Kidney capillary endothelial cell (primary cell): ENCODE measurements around the gene CDH12.

Experiments
- DNase-seq: peaks from one replicate; pipeline ENCODE4 v3.0.0-alpha.2; 2018; ENCODE audit warnings: low spot score

The CDH12 gene

GRCh38 chr5:21820527-21820926 is 1032.6 kb downstream of the CDH12 start:
- DNase-seq = no peak

GRCh38 chr5:21818370-21818720 is 1034.8 kb downstream of the CDH12 start:
- no peak for DNase-seq

- DNase-seq = peak; percentile 33
Measured at GRCh38 chr5:21817668-21818369, 1035.3 kb downstream of the CDH12 start.

GRCh38 chr5:21810737-21811316 is 1042.3 kb downstream of the CDH12 start:
- DNase-seq = peak; percentile 37

GRCh38 chr5:21809611-21810010 is 1043.5 kb downstream of the CDH12 start:
- no peak for DNase-seq

- no peak for DNase-seq
Measured at GRCh38 chr5:21807953-21808352, 1045.2 kb downstream of the CDH12 start.

GRCh38 chr5:21806943-21807342 is 1046.2 kb downstream of the CDH12 start:
- DNase-seq = no peak

- no peak for DNase-seq
Measured at GRCh38 chr5:21806271-21806670, 1046.9 kb downstream of the CDH12 start.

- DNase-seq = peak; percentile 50
Measured at GRCh38 chr5:21802869-21803490, 1050.2 kb downstream of the CDH12 start.

GRCh38 chr5:21802100-21802499 is 1051.0 kb downstream of the CDH12 start:
- no peak for DNase-seq

GRCh38 chr5:21792748-21793147 is 1060.4 kb downstream of the CDH12 start:
- DNase-seq = no peak

- DNase-seq = no peak
Measured at GRCh38 chr5:21791304-21791703, 1061.8 kb downstream of the CDH12 start.

- no peak for DNase-seq
Measured at GRCh38 chr5:21784487-21784886, 1068.7 kb downstream of the CDH12 start.

GRCh38 chr5:21783074-21783679 is 1070.0 kb downstream of the CDH12 start:
- no peak for DNase-seq

GRCh38 chr5:21776466-21776865 is 1076.7 kb downstream of the CDH12 start:
- DNase-seq = no peak

GRCh38 chr5:21774801-21775200 is 1078.3 kb downstream of the CDH12 start:
- no peak for DNase-seq

- DNase-seq = no peak
Measured at GRCh38 chr5:21774281-21774680, 1078.9 kb downstream of the CDH12 start.

- DNase-seq = no peak
Measured at GRCh38 chr5:21773456-21773855, 1079.7 kb downstream of the CDH12 start.

- no peak for DNase-seq
Measured at GRCh38 chr5:21765406-21765805, 1087.7 kb downstream of the CDH12 start.

- DNase-seq = no peak
Measured at GRCh38 chr5:21739096-21739495, 1114.0 kb downstream of the CDH12 start.

- DNase-seq = no peak
Measured at GRCh38 chr5:21723500-21723899, 1129.6 kb downstream of the CDH12 start.

- peak; percentile 17 for DNase-seq
Measured at GRCh38 chr5:21711866-21712758, 1141.0 kb downstream of the CDH12 start.
